ENCODE results near the gene KLF16. TPM values are rescaled to one million over a fixed set of nuclear protein-coding genes. Genes with fewer than 3 reads are reported as not detected.

The KLF16 gene
- total RNA-seq, 2 donors from 2014 or later, result 9.9 to 12.9 TPM

- intact Hi-C loops (cut with DNase I), result no loop called here
- DNase-seq (peak; percentile 94), ATAC-seq (peak; percentile 81 to 91)
These were observed 14.8 kb downstream of the KLF16 start, which contains the start of gene REXO1 for GRCh38 chr19:1848399-1849131. Gene REXO1 (minus strand): TSS chr19:1848483. CDS start chr19:1848358, 125 bp downstream.

GRCh38 chr19:1847684-1848398 is 15.5 kb downstream of the KLF16 start:
- ATAC-seq (peak in 1 of 2 donors; percentile 4), DNase-seq (peak; percentile 69)
- intact Hi-C loops (cut with DNase I), result no loop called here

DNA sequence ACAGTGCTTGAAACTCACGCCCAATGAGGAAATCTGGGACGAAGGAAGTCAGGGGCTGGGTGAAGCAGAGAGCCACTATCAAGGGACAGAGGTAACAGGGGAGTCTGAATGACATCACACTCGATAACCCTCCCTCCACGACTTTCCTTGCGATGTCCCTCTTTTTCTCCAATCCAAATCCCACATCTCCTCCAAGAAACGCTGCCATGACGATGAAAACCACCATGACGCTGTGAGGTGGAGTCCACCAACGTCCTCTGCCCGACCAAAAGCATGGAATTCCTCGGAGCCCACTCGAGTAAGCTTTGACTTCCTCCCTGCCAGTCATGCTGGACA is 16.1 kb downstream of the KLF16 start:
- DNase-seq, result no peak
- intact Hi-C loops (cut with DNase I), result no loop called here
- ATAC-seq, result no peak

- intact Hi-C loops (cut with DNase I), result no loop called here
- ATAC-seq (no peak), DNase-seq (no peak)
These were observed 16.7 kb downstream of the KLF16 start for GRCh38 chr19:1846517-1847204.

DNA sequence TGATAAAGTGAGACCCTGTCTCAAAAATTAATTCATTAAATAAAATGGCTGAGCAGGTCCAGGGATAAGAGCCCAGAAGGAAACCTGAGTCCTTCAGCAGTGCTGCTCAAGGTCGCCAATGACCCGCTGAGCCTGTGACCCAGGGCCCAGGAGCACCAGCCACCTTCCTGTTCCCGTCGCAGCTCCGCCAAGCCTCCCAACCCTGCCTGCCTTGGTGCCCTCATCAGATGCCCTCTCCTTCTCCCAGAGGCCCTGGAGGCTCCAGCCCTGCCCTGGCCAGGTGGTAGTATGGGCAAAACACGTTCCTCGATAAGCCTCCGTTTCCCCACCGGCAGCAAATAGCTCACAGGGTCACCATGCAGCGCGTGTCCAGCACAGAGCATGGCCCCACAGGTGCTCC is 17.7 kb downstream of the KLF16 start:
- intact Hi-C loops (cut with DNase I), result no loop called here

GRCh38 chr19:1845125-1845515 is 18.3 kb downstream of the KLF16 start:
- intact Hi-C loops (cut with DNase I), result no loop called here
- ATAC-seq (no peak), DNase-seq (no peak)

More for the DNA sequence above, 17.7 kb downstream of the KLF16 start:
- ATAC-seq, result no peak
- no peak for DNase-seq

DNA sequence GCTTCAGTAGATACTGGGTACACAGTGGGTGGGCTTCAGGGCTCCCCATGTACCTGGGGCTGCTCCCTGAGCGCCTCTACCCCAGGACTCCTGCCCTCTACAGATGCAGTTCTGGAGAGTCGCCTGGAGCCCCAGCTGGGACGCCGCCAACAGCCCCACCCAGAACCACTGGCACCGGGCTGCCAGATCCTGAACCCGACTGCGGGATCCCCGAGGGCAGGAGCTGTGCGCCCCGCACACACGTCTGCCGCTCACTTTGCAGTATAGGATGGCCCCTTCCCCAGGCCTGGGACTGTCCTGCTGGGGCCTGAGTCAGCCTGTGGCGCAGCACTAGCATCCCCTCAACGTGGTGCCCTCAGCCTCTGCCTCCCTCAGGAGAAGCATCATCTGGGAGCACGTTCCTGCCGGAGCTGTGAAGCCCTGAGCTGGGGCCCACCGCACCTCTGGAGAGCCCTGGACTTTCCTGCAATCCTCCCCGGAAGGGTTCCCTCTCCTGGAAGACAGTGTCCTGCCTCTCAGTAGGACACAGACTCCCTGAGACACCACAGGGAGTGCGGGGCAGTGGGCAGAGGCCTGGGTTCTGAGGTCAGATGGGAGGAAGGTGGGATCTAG is 18.8 kb downstream of the KLF16 start:
- DNase-seq (no peak), ATAC-seq (no peak)
- intact Hi-C loops (cut with DNase I), result no loop called here

DNA sequence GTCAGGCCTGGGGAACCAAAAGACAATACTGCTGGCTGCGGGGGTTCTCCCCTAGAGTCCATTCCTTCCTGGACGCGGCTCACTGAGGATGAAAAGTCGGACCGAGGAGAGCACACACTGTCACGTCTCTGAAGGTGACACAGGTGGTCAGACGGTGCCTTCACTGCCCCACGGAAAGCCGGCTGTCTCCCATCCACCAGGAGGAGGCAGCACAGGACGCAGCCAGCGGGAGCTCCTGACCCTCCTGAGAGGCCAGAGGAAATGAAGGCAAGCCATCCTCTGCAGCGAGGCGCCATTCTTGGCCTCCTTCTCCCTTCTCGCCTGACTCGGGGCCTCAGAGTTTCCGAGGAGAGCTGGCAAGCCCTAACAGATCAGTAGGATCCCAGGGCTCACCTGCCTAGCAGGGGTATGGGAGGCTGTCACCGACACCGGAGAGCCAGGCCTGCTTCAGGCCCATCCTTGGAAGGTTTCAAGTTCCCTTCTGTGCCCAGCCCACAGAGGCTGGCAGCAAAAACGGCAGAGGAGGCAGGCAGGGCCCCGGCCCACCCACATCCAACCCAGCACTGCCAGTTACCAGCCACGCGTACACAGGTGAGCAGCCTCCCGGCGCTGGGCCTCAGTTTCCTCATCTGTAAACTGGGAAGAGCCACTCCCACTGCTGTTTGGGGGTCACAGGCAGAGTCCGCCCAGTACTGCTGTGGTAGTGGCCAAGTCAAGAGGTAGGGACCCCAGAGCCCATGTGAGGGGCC is 19.6 kb downstream of the KLF16 start:
- ATAC-seq (no peak), DNase-seq (no peak)
- intact Hi-C loops (cut with DNase I), result no loop called here

GRCh38 chr19:1843116-1843515 is 20.3 kb downstream of the KLF16 start:
- no peak for DNase-seq
- intact Hi-C loops (cut with DNase I), result no loop called here
- ATAC-seq, result no peak

DNA sequence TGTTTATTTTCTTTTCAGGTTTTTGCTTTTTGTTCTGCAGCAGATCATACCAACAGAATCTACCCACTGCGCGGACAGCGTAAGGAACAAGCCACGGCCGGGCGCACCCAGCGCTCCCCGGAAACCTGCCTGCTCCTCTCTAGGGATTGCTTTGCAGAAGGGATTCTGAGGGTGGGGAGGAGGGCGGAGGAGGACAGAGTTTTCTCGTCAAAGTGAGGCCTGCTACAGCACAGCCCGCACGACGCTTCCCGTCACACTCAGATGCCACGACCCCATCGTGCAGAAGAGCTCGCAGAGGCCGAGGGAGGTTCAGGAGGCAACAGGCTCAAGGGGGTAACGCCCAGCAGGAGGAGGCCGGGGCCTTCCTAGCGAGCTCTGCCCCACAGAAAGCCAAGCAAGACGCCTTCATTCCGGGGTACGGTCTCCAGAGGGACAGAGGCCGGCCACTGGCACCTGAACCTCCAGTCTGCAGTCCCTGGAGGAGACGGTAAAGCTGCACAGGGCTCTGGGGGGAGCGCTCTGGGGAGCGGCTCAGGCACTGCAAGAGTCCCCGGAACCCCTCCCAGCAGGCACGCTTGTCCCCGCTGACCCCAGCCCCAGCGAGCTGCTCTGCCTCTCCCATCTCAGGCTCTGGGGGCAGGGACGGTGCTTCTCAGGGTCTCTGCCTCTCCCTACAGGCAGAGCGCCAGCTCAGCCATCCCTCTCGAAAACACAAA is 22.0 kb downstream of the KLF16 start:
- intact Hi-C loops (cut with DNase I), result no loop called here
- ATAC-seq (no peak), DNase-seq (no peak)

GRCh38 chr19:1840541-1841115 is 22.8 kb downstream of the KLF16 start:
- intact Hi-C loops (cut with DNase I), result no loop called here
- ATAC-seq (peak; percentile 43 to 45), DNase-seq (peak; percentile 71)

GRCh38 chr19:1839658-1840540 is 23.5 kb downstream of the KLF16 start:
- no peak for DNase-seq
- intact Hi-C loops (cut with DNase I), result no loop called here
- no peak for ATAC-seq

- intact Hi-C loops (cut with DNase I), result no loop called here
- DNase-seq (no peak), ATAC-seq (peak; percentile 20 to 21)
These were observed 25.7 kb downstream of the KLF16 start for GRCh38 chr19:1837625-1838105.

DNA sequence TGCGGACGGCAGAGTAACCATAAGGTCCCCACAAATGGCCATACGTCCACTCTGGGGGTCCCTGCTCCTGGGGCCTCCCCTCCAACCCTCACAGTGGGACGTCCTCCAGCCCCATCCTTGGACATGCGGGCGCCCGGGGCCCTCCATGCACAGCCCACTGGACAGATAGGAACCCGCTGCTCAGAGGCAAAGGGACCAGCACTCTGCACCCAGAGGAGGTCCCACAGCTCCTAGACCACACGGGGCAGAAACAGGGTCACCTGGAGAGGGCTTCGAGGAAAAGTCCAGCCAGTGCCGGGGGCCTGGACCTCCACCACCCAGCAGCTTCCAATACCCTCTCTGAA is 26.2 kb downstream of the KLF16 start:
- DNase-seq, result no peak
- no peak for ATAC-seq
- intact Hi-C loops (cut with DNase I), result no loop called here

GRCh38 chr19:1836458-1837221 is 26.7 kb downstream of the KLF16 start:
- intact Hi-C loops (cut with DNase I), result no loop called here
- DNase-seq, result no peak
- ATAC-seq, result no peak

- peak; percentile 17 to 31 for ATAC-seq
- DNase-seq, result no peak
- intact Hi-C loops (cut with DNase I), result no loop called here
These were observed 29.8 kb downstream of the KLF16 start for GRCh38 chr19:1833540-1833939.

Measured in left cardiac atrium (tissue), 4 donors.